Endometrium (tissue), 2 donors: ENCODE measurements around the gene DUSP22.

Experiments
- FAIRE-seq: peaks from 2 replicates; lab custom pipeline; 2012; peaks lifted over from hg19 to GRCh38; lab: Jason Lieb, UNC
- donor health status: control.
- donor health status: control.

The DUSP22 gene

DNA sequence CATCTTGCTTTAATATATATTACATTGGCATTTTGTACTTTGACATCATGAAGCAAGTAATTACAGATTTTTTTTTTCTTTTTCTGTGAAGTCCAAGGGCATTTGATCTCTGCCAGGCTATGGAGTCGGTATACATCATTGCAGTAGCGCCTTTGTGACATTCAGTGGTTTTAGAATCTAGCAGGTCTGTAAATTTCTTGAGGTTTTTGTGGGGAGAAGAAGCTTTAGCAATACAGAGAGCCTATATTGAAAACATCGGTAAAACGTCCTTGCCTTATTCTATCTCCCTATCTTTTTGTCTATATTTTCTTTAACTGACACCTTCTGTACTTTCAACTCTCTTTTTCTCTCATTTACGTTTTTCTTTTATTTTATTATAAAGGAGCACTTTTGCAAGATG lies 47.2 kb downstream of the DUSP22 start:
- FAIRE-seq = no peak

DNA sequence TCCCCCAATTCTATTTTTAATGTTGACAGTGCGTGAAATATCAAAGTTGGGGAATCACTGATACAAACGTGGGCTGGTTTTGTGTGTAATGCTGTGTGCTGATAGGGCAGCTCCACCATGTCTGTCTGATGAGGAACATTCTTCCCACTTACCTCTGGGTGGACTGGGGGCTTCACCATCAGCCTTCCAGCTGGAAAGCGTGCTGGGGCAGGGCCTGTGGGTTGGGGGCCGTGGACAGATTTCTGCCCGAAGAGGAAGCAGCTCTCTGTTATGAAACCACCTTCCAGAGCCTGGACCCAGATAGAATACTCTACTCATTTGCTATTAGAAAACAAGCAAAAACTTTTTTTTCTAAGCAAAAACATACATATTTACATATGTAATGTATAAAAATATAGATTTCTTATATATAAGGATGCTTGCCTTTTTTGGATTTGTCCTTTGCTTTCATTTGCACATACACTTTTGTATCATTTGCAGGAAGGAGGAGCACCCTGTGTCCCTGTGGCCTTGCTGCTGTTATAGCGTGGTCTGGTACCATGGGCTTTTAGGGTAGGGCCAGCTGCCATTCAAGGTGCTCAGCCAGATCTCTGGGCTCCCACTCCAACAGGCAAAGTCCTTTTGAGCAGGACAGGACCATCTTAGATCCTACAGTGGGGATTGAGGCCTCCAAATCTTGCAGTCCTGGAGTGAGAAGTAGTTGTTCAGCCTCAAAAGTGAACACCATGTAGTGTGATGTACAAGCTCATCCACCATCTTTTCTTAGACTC lies 48.1 kb downstream of the DUSP22 start:
- FAIRE-seq = no peak

DNA sequence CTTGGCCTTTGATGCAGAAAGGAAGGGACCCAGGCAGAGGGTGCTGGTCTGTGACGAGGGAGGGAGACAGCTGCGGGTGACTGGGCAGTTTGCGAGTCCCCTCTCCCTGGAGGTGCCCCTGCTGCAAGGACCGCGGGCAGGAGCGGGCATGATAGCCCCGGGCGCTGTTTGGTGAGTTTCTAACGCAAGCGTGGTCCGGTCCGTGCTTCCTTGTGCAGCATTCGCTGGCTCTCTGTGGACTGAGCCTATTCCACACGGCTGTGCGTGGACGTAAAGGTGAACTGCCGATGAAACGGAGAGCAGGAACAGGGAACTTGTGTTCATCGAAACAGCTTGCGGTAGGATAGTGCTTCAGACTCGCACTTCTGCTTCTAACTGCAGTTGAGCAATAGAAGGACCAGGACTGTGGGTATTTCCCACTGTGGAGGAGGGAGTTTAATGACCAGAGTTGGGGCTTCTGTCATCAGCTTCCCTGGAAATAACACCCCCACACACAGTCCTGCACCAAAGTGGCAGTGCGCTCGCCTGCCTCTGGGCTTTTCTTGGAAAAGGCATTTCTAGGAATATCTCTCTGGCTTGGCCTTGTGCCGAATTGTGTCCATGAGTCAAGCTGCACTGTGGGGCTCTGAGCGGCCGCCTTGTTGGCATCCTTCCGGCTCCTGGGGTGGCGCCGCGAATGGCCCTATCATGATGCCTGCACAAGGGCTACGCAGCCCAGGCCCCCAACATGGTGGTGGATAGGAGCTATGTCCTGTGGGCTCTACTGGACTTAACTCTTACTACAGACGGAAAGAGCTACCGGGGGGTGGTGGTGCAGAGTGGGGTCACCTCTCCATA lies 48.9 kb downstream of the DUSP22 start:
- no peak for FAIRE-seq

DNA sequence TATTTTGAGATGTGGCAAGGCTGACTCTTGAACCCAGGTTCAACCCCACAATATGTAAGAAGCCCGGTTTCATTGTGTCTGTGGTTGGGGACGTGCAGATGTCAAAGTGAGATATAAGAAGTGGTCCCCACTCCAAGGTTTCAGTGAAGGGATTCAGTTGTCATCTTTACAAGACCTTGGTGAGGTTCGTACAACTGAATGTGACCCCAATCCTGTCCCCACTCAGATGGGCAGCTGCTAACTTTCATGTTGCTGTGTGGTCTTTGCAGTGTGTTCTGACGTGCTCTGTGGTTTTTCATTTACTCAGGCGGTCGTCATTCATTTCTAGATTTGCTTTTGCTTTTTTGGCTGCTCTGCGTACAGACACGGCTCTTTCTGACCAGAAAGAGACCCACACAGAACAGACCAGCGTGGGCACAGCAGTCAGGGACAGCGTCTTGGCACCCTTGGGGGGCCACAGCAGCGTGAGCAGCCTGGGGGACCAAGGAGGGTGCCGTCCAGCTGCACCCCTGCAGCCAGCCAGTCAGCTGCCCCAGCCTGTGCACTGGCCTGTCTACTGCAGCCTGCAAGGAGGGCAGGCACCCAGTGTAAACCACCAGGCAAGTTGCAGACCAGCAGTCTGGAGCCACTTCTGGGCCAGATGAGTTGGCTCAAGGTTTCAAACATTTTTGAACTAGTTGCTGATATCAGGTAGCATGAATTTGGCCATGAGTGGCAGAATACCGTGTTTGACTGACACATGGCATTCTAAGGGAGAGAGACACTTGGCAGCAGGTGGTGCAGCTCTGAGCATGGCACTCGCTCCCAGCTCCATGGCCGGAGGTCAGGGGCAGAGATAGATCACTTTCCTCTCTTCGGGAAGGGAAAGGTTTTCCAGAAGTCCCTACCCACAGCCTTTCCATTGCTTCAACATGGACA lies 49.9 kb downstream of the DUSP22 start:
- no peak for FAIRE-seq

DNA sequence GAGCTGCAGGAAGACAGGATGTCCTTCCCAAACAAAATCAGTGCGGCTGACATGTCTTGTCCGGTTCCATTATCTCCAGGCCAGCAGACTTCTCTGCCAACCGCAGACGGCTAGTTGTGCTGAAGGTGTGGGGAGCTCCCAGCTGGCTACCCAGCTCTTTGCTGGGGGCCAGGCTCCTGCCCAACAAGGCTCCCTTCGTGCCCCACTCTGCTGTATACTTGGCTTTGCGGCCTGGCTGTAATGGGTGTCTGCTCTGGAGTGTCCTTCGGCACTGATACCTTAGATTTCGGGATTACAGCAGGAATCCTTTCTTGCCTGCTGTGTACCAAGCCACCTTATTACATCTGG lies 50.5 kb downstream of the DUSP22 start:
- FAIRE-seq = no peak

DNA sequence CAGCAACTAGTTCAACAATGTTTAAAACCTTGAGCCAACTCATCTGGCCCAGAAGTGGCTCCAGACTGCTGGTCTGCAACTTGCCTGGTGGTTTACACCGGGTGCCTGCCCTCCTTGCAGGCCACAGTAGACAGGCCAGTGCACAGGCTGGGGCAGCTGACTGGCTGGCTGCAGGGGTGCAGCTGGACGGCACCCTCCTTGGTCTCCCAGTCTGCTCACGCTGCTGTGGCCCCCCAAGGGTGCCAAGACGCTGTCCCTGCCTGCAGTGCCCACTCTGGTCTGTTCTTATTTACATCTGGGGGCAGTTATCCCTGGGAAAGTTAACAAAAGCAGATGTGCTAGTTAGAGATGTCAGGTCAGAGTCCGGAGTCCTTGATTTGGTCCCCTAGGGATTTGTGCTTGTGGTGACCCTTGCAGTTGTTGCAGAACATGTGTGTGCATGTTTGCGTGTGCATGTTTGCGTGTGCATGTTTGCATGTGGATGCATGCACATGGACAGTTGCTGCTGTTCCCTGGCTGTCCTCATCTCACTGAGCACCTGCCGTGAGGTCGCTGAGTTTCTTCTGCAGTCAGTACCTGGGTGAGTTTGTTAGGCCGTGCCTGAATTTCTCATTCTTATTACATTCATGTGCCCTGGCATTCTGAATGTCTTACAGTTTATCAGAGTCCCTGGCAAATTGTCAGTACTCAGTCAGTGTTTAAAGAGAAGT lies 51.1 kb downstream of the DUSP22 start:
- FAIRE-seq = no peak

DNA sequence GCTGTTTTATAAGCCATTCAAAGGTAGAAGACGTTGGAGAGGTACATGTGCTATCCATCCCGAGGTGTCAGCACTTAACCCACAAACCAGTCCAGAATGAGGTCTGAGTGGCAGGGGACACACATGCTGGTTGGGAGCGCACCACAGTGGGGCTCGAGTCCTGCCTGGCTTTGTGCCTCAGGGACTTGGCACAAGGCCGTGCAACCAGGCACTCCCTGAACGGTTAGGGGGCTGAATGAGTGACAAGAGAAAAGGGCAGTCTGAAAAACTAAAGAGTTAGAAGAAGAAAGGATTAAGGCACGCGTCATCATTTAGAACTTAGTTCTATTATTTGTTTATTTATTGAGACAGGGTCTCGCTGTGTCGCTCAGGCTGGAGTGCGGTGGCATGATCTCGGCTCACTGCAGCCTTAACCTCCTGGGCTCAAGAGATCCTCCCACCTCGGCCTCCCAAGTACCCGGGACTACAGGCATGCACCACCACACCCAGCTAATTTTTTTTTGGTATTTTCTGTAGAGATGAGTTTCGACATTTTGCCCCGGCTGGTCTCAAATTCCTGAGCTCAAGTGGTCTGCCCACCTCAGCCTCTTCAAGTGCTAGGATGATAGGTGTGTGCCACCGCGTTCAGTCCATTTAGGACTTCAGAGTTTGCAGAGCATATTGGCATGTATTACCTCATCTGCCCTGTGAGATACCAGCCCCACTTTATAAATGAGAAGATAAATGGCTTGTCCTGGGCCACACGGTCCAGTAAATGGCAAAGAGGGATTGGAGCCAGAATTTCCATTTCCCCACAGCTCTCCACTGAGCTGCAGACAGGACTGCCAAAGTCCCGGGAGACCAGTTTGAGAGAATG lies 51.9 kb downstream of the DUSP22 start:
- FAIRE-seq = no peak

DNA sequence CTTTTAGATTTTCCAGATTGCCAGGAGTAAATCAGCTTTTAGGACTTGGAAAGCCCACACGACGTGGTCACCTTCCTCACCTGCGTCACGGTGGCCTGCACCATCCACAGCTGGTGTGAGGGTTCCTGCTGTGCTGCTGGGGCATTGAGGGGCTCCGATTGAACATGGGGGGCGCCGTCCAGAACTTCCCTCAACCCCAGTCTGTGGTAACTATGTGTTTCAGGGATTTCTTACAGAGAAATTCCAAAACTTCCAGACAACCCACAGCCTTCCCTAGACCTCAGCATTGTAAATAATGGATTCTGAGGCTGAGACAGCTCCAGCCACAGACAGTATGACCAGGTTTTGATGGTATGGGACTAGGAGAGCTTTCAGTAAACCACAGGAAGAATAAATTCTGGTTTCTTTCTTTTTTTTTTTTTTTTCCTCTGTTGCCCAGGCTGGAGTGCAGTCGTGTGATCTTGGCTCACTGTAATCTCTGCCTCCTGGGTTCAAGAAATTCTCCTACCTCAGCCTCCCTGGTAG lies 52.6 kb downstream of the DUSP22 start:
- FAIRE-seq = no peak

DNA sequence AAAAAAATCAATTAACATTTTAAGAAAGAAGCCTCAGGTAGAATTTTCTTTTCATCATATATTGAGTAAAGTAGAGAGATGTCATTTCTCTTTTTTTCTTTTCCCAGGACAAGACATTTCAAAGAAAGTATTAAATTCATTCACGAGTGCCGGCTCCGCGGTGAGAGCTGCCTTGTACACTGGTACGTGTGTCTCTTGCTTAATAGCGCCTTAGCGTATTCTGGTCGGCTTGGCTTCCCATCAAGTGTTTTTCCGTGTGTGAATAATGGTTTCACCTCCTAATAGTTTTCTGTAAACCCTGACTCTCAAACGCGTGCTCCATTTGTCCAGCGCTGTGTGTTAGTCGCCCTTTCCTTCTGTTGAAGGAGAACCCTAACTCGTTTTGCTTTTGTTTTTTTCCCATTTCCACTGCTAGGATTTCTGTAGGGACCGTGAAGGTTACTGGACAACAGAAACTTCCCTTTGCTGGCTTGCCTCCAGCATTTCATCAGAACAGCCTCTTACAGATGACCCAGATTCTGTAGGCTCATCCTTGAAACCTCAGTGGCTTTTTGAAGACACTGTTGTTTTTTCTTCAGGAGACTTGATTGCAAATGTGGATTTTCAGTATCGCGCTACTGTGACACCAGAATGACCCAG lies 53.6 kb downstream of the DUSP22 start:
- no peak for FAIRE-seq

DNA sequence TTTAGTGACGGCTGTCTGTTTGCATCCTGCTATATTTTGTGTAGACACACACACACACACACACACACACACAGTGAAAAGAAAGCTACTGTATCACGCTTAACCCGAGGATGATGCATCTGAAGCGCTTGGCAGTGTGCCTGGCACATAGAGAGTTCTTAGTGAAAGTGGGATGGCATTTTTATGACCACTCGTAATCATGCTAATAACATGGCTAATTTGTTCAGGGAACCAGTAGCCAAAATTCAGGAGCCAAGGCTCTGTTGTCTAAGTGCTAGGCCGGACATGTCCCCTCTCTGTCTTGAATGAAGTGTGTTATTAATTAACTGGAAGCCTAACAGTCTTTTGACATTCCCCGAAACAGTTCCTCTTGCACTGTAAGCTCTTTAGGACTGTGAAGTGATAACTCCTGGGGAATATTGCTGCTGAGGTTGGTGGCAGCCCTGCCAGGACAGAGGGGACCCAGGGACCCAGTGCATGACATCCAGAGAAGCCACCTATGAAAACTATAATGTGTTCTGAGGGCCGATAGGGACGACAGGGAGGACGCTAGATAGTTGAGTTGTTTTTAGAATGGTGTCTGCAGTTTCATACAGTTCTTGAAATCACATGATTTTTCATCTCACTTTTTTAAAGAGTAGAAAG lies 54.2 kb downstream of the DUSP22 start:
- FAIRE-seq = no peak

DNA sequence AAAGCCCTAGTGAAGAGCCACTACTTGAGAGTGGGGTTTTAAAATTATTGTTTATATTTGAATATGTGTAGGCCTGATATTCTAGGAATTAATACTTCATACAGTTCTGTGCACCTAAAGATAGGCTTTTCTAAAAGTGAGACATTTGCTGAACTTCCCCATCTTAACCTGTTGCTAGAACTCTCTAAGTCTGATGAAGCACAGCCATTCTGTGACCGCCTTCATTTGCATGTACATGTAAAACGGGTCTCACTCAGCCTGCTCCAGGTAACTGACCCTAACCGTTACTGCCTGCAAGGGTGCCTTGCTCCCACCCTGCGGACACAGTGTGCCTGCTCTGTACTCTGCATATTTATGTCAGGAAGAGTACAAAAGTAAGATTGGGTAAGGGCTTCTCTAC lies 54.9 kb downstream of the DUSP22 start:
- no peak for FAIRE-seq

DNA sequence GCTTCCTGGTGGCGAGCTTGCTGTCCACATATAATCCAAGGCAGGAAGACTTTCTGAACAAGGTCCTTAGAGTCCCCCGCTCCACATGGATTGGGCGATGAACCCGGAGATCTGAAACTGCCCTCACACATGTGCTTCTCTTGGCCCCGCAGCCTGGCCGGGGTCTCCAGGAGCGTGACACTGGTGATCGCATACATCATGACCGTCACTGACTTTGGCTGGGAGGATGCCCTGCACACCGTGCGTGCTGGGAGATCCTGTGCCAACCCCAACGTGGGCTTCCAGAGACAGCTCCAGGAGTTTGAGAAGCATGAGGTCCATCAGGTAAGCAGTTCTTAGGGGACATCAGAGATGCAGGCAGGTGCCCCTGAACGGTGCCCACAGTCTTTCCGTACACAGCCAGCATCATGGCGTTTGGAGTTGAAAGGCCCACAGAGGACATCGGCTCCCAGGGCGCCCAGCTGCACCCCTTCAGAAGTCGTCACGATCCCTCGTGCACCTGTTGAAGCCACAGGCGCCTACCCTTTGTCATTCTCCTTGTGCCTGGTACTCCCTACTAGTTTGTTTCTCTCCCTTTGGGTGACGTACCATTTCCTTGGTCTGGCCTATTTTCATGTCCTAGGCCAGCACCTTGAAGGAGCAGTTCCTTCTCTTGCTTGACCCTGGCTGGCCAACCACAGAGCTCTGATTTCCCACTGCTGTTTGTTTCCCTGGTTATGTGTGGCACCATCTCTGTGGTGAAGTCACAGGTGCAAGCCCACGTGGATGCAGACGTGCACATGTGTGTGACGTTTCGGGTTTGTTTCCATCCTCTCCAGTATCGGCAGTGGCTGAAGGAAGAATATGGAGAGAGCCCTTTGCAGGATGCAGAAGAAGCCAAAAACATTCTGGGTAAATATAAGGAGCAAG lies 55.9 kb downstream of the DUSP22 start:
- FAIRE-seq = no peak

DNA sequence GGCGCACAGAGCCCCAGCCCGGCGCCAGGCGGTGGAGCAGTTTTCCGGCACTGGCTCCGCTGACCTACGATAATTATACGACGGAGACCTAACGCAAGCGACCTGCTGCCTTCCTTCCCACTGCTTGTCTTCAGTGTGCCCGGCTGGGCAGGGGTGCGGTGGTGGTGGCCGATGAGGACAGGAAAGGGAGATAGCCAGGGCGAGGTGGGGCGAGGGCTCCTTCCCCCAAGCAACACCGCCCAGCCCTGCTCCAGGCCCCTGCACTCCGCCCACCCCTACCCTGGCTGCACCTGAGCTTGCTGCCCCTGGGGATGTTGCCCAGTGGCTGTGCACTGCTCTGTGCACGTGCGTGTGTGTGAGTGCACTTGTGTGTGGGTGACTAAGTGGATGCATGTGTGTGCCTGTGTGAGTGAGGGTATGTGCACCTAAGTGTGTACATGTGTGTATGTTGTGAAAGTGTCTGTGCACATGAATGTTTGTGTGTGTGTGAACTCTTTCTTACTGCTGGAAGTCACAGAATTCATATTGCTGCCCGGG lies 56.6 kb downstream of the DUSP22 start:
- no peak for FAIRE-seq

DNA sequence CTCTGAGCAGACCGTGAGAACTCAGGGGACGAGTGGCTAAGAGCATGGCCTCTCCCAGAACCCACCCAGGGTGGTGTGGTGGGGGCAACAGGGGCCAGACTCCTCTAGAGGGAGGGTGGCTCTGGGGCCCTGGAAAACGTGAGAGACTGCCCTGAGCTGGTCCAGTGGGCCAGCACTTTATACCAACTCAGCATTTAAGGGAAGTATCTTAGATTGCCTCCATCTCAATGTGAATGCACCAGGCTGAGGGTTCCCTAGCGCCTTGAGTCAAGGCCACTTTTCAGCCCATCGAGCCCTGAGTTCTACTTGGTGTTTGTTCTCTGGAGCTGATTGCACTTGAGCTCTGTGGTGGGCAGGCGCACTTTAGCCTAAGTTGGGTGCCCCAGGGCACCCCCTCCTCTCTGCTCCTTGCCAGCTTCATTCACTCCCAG lies 57.2 kb downstream of the DUSP22 start:
- no peak for FAIRE-seq

DNA sequence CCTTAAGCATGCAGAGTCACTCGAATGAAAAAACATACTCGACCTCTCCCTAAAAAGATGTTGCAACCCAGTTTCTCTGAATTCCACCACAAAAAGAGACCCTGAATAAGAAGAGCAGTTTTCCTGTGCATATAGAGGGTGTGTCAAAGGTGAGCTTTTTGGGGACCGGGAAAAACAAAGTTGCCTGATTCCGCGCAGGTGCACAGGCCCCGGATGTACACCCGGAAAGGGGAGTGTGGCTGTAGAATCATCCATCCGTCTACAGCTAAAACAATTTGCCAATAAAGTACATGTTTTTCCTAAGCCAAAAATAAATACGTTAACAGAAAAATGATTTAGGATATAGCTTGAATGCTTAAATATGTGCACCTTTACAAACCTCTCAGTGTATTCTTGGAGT lies 58.1 kb downstream of the DUSP22 start:
- no peak for FAIRE-seq

DNA sequence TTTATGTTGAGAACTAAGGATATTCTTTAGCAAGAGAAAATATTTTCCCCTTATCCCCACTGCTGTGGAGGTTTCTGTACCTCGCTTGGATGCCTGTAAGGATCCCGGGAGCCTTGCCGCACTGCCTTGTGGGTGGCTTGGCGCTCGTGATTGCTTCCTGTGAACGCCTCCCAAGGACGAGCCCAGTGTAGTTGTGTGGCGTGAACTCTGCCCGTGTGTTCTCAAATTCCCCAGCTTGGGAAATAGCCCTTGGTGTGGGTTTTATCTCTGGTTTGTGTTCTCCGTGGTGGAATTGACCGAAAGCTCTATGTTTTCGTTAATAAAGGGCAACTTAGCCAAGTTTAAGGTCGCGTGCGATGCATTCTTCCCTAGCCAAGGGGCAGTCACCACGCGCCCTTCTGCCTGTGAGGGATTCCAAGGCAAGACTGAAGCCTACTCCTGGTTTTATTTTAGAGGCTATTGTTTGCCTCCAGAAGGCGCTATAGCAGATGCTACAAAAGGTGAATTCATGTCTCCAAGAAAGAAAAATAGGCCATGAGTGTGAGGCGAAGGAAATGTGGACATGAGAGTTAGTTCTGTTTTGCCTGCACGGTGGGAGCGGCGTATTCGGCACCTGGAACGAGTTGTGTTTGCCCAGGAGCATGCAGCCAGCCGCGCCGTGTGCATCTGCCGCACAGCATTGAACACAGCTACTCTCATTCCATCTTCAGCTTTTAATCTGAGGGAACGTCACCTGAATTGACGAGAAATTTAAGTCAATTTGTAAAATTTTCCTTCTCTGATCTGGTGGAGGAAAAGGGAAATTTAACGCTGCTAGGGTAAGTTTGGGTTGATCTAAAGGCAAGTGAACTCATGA lies 59.0 kb downstream of the DUSP22 start:
- no peak for FAIRE-seq

DNA sequence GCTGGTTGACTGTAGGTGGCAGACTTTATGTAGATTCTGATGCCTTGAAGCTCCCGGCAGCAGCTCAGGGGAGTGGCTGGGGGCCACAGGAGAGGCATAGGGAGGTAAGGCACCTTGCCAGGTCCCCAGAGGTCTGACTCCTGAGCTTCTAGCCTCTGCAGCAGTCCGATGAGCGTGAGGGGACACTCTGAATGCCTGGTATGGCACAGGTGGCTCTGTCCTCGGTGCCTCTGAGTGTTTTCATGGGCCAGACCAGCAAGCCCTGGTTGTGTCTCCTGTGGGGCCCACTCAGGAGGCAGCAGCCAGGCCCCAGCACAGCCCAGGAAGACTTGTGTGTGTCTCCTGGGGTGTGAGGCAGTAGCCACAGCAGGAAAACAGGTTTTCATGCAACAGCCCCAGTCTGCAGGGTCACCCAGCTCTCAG lies 59.6 kb downstream of the DUSP22 start:
- FAIRE-seq = no peak
